HCT116 (cell line): Measurements from ENCODE around the gene FAM162B. TPM values are rescaled to one million over a fixed set of nuclear protein-coding genes. Genes with fewer than 3 reads are reported as not detected.

Experiments used
- ATAC-seq: fragments of 200-7000 bp; cut with Tn5 transposase; 2 replicates; pipeline ENCODE4 v1.9.1; 2020; ENCODE audit warnings: mild to moderate bottlenecking, moderate library complexity
- Bru-seq: library from RNA; stranded (reverse); fragments of 400-500 nt; gene quantifications from one replicate; lab custom pipeline; 2021; lab: Mats Ljungman, UMichigan
- BruChase-seq, 2 experiments: library from RNA; stranded (reverse); fragments of 400-500 nt; gene quantifications; one replicate each; lab custom pipeline; 2021; lab: Mats Ljungman, UMichigan
- BruUV-seq: library from RNA; stranded (reverse); fragments of 400-500 nt; replicated peaks from 2 replicates; lab custom pipeline; 2021; lab: Mats Ljungman, UMichigan
- CTCF ChIA-PET: fragments of 300-600 bp; sonication (Branson Sonifier 250); formaldehyde crosslinking; loops from one replicate; lab custom pipeline; 2021; ENCODE audit warnings: antibody characterized with exemption; lab: Charles Lee
- POLR2A ChIA-PET: fragments of 300-600, 350-600 bp; sonication (Branson Sonifier 250); formaldehyde crosslinking; loops from one replicate; lab custom pipeline; 2021; ENCODE audit warnings: antibody characterized with exemption; lab: Charles Lee
- RAD21 ChIA-PET, 2 experiments: fragments of 300-600 bp; sonication (Branson Sonifier 250); formaldehyde crosslinking; loops; one replicate each; lab custom pipeline; 2023; ENCODE audit warnings: low total read pairs in 2 of 2; ENCODE audit not compliant: uncharacterized antibody in 2 of 2, unreplicated experiment in 2 of 2, low non-redundant PET in 1 of 2; lab: Charles Lee
- DNase-seq: peaks from one replicate; pipeline ENCODE4 v3.0.0-alpha.2; 2010; ENCODE audit warnings: low read depth, low spot score
- H2AFZ ChIP-seq: fragments of 200-600 bp; shearing (Covaris generic), sonication (generic); 2 replicates; pipeline ENCODE4 v1.6.1; 2017; ENCODE audit warnings: low read depth, mixed run types, mixed read lengths, antibody characterized with exemption, low read length; ENCODE audit not compliant: poor library complexity, severe bottlenecking
- H3K27ac ChIP-seq: 2 replicates; pipeline ENCODE4 v1.5.1; 2012; ENCODE audit warnings: low read depth, low read length
- H3K27me3 ChIP-seq: fragments of 200-600 bp; sonication (generic); 2 replicates; pipeline ENCODE4 v1.6.1; 2016; ENCODE audit warnings: mixed run types, low read length, mixed read lengths; ENCODE audit not compliant: insufficient read depth
- H3K36me3 ChIP-seq, 2 experiments: fragments of 200-500 bp in 1 of 2; fragments of 200-600 bp in 1 of 2; sonication (Bioruptor generic) in 1 of 2; sonication (generic) in 1 of 2; 2 replicates each; pipeline versions ENCODE4 v1.5.1 to v1.6.1; 2014 to 2016; ENCODE audit warnings: low read length in 2 of 2, inconsistent platforms in 1 of 2, mixed read lengths in 1 of 2, mixed run types in 1 of 2; ENCODE audit not compliant: insufficient read depth in 2 of 2, control insufficient read depth in 1 of 2
- H3K4me1 ChIP-seq, 2 experiments: fragments of 200-600 bp in 1 of 2; sonication (generic) in 1 of 2; 2 replicates each; pipeline versions ENCODE4 v1.5.1 to v1.6.1; 2012 to 2017; ENCODE audit warnings: low read length in 2 of 2, inconsistent platforms in 1 of 2, mild to moderate bottlenecking in 1 of 2, mixed read lengths in 1 of 2, mixed run types in 1 of 2, moderate library complexity in 1 of 2; ENCODE audit not compliant: insufficient read depth in 2 of 2, control insufficient read depth in 1 of 2
- H3K4me2 ChIP-seq: fragments of 200-600 bp; sonication (generic); 2 replicates; pipeline ENCODE4 v1.6.1; 2017; ENCODE audit warnings: mixed run types, low read length, mixed read lengths
- H3K4me3 ChIP-seq, 2 experiments: fragments of 200-600 bp in 1 of 2; sonication (generic) in 1 of 2; replicated peaks in 1 of 2; 2 replicates each; pipeline ENCODE4 v1.5.1; 2011 to 2016; ENCODE audit warnings: low read length in 2 of 2, control low read depth in 1 of 2, low read depth in 1 of 2, mild to moderate bottlenecking in 1 of 2, mixed read lengths in 1 of 2, mixed run types in 1 of 2
- H3K79me2 ChIP-seq: fragments of 200-600 bp; sonication (generic); 2 replicates; pipeline ENCODE4 v1.6.1; 2017; ENCODE audit warnings: mild to moderate bottlenecking, mixed run types, low read length, moderate library complexity, mixed read lengths; ENCODE audit not compliant: insufficient read depth
- H3K9ac ChIP-seq: fragments of 200-600 bp; sonication (generic); 2 replicates; pipeline ENCODE4 v1.6.1; 2016; ENCODE audit warnings: low read length, mixed read lengths
- H3K9me2 ChIP-seq: fragments of 200-600 bp; sonication (generic), shearing (Covaris generic); 2 replicates; pipeline ENCODE4 v1.6.1; 2017; ENCODE audit warnings: mixed run types, mild to moderate bottlenecking, moderate library complexity; ENCODE audit not compliant: insufficient read depth
- H3K9me3 ChIP-seq, 2 experiments: fragments of 200-500 bp in 1 of 2; fragments of 200-600 bp in 1 of 2; sonication (Bioruptor generic) in 1 of 2; sonication (generic) in 1 of 2; 2 replicates each; pipeline ENCODE4 v1.6.1; 2014 to 2017; ENCODE audit warnings: low read length in 2 of 2, mixed read lengths in 2 of 2, inconsistent platforms in 1 of 2, low read depth in 1 of 2, mild to moderate bottlenecking in 1 of 2, mixed run types in 1 of 2, moderate library complexity in 1 of 2; ENCODE audit not compliant: control insufficient read depth in 1 of 2, insufficient read depth in 1 of 2
- H4K20me1 ChIP-seq: fragments of 200-600 bp; sonication (generic), shearing (Covaris generic); 2 replicates; pipeline ENCODE4 v1.6.1; 2017; ENCODE audit warnings: mixed run types, mild to moderate bottlenecking, moderate library complexity; ENCODE audit not compliant: insufficient read depth
- CBX3 ChIP-seq: IDR thresholded peaks from 2 replicates; pipeline ENCODE4 v1.6.1; 2012; ENCODE audit warnings: low read depth
- EGR1 ChIP-seq: IDR thresholded peaks from 2 replicates; pipeline ENCODE4 v1.6.1; 2012; ENCODE audit warnings: low read depth
- ELF1 ChIP-seq: IDR thresholded peaks from 2 replicates; pipeline ENCODE4 v1.6.1; 2012; ENCODE audit warnings: low read depth, borderline replicate concordance
- EZH2 ChIP-seq: fragments of 200-600 bp; sonication (generic); IDR thresholded peaks from 2 replicates; pipeline ENCODE4 v1.6.1; 2017; ENCODE audit warnings: antibody characterized with exemption, mixed run types
- FOSL1 ChIP-seq: IDR thresholded peaks from 2 replicates; pipeline ENCODE4 v1.6.1; 2012; ENCODE audit warnings: low read depth
- JUND ChIP-seq: IDR thresholded peaks from 2 replicates; pipeline ENCODE4 v1.6.1; 2012
- MAX ChIP-seq: IDR thresholded peaks from 2 replicates; pipeline ENCODE4 v1.6.1; 2012
- POLR2AphosphoS5 ChIP-seq: IDR thresholded peaks from 2 replicates; pipeline ENCODE4 v1.6.1; 2011; ENCODE audit warnings: mild to moderate bottlenecking, low read depth, low read length, moderate library complexity
- RAD21 ChIP-seq: IDR thresholded peaks from 2 replicates; pipeline ENCODE4 v1.6.1; 2012; ENCODE audit warnings: low read depth, mild to moderate bottlenecking
- REST ChIP-seq: IDR thresholded peaks from 2 replicates; pipeline ENCODE4 v1.6.1; 2012; ENCODE audit warnings: low read depth
- SIN3A ChIP-seq: IDR thresholded peaks from 2 replicates; pipeline ENCODE4 v1.6.1; 2012; ENCODE audit warnings: low read depth
- SP1 ChIP-seq: IDR thresholded peaks from 2 replicates; pipeline ENCODE4 v1.6.1; 2012; ENCODE audit warnings: low read depth
- SRF ChIP-seq: IDR thresholded peaks from 2 replicates; pipeline ENCODE4 v1.6.1; 2012; ENCODE audit warnings: low read depth
- TCF7L2 ChIP-seq: IDR thresholded peaks from 2 replicates; pipeline ENCODE4 v1.7.0; 2011; ENCODE audit warnings: borderline replicate concordance, inconsistent platforms; ENCODE audit not compliant: insufficient read depth, insufficient read length; ENCODE audit errors: extremely low read depth
- YY1 ChIP-seq: IDR thresholded peaks from 2 replicates; pipeline ENCODE4 v1.6.1; 2011; ENCODE audit warnings: low read length, low read depth, moderate library complexity, mild to moderate bottlenecking; ENCODE audit not compliant: insufficient replicate concordance; ENCODE audit errors: extremely low read depth
- ZBTB33 ChIP-seq: IDR thresholded peaks from 2 replicates; pipeline ENCODE4 v1.6.1; 2011; ENCODE audit warnings: mild to moderate bottlenecking, low read length, moderate library complexity; ENCODE audit not compliant: insufficient replicate concordance; ENCODE audit errors: extremely low read depth
- ZNF274 ChIP-seq: fragments of 200-500 bp; sonication (Bioruptor generic); IDR thresholded peaks from 2 replicates; pipeline ENCODE4 v1.6.1; 2014; ENCODE audit warnings: mild to moderate bottlenecking, low read depth, low read length, inconsistent platforms
- intact Hi-C: fragments of 100-400 bp; cut with micrococcal nuclease; formaldehyde crosslinking; loops from 2 replicates; pipeline ENCODE4 v1.10.0; 2022
- long read RNA-seq: library from polyadenylated mRNA; unstranded; transcript quantifications from one replicate; pipeline ENCODE4 v2.0.0, GENCODE V29; 2021; ENCODE audit not compliant: unreplicated experiment
- polyA plus RNA-seq: library from polyadenylated mRNA; unstranded; fragments of >200 nt; gene quantifications from 2 replicates; pipeline ENCODE4 v1.2.1, GENCODE V29; 2012; ENCODE audit warnings: missing spikeins
- total RNA-seq: library from RNA; stranded (reverse); gene quantifications from one replicate; pipeline ENCODE4 v1.2.1, GENCODE V29; 2021; ENCODE audit not compliant: unreplicated experiment
- TF ChIP-seq, protein P1 (sequence below), 3 experiments: fragments of 200-600 bp in 1 of 3; sonication (generic) in 1 of 3; IDR thresholded peaks in 2 of 3; conservative IDR thresholded peaks in 1 of 3; 2 replicates each; pipeline ENCODE4 v1.5.1; 2012 to 2017; ENCODE audit warnings: low read depth in 2 of 3, low read length in 2 of 3, antibody characterized with exemption in 1 of 3, borderline replicate concordance in 1 of 3, control low read depth in 1 of 3, mild to moderate bottlenecking in 1 of 3, mixed read lengths in 1 of 3, mixed run types in 1 of 3, moderate library complexity in 1 of 3; ENCODE audit not compliant: insufficient read depth in 1 of 3

FAM162B gene
- total RNA-seq (not detected), Bru-seq, nascent RNA (not detected), BruChase-seq, experiment 1, labeled RNA remaining after a 6-hour chase (not detected), BruChase-seq, experiment 2, labeled RNA remaining after a 2-hour chase (not detected)
- polyA plus RNA-seq: not detected in 2 replicates
- long read RNA-seq: 0 reads

DNA sequence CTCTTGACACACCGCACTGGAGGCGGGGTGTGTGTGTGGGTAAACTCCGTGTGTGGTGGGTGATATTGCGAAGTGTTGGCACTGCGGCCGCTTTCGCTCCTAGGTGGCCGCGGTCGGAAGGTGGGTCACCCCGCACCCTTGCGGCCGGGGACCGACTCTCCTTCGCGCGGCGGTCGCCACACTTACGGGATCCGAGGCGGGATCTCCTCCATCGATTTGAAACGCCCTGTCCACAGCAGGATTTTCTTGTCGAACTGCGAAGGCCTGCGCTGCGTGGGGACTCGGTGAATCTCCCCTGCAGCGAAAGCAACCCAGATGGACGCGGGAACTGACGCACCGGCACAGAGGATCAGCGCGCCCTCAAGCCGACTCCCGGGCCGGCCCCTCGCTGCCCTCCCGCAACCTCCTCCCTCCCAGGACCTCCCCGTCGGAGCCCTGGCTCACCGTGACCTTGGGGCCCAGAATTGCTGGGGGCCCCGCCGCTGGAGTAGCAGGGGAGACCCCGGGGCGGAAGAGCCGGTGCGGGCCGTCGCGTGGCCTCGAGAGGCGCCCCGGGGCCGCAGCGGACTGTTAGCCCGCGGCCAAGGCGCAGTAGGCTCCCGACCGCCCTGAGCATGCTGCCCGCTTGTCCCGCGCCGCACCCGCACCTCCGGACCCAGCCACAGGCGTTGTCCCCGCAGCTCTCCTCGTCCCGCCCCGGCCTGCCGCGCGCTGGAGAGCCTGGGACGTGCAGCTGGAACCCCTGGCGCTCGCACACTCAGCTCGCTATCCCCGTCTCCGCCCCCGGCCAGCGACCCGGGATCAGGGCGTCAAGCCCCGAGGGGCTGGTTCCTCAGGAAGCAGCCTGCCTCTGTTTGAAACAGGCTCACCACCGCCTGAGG lies at the start of gene FAM162B:
FAM162B (minus strand) TSS at position 759 of the 881 bp plus-strand sequence; CDS start at position 616, 143 bp downstream.
- ATAC-seq: no peak
- ChIA-PET CTCF (no interaction called here), POLR2A (no interaction called here), RAD21 (no interaction called here)
- H3K9me2 ChIP-seq: no peaks in the 10 kb centered on the region
- intact Hi-C loops: no loop called here
- no peaks in the 10 kb centered on the region for H3K27me3 ChIP-seq
- no peak within 1 kb of the TSS for H3K9ac ChIP-seq
- H3K4me2 ChIP-seq: no peak within 1 kb of the TSS
- TF ChIP-seq JUND (no peak), SIN3A (no peak), YY1 (no peak), FOSL1 (no peak), POLR2AphosphoS5 (no peak), SRF (no peak), EZH2 (no peak), ZBTB33 (no peak), REST (no peak), ELF1 (no peak), RAD21 (no peak), SP1 (no peak), EGR1 (no peak), CBX3 (no peak), ZNF274 (no peak), TCF7L2 (no peak), MAX (no peak)
- TF ChIP-seq, protein P1, sequence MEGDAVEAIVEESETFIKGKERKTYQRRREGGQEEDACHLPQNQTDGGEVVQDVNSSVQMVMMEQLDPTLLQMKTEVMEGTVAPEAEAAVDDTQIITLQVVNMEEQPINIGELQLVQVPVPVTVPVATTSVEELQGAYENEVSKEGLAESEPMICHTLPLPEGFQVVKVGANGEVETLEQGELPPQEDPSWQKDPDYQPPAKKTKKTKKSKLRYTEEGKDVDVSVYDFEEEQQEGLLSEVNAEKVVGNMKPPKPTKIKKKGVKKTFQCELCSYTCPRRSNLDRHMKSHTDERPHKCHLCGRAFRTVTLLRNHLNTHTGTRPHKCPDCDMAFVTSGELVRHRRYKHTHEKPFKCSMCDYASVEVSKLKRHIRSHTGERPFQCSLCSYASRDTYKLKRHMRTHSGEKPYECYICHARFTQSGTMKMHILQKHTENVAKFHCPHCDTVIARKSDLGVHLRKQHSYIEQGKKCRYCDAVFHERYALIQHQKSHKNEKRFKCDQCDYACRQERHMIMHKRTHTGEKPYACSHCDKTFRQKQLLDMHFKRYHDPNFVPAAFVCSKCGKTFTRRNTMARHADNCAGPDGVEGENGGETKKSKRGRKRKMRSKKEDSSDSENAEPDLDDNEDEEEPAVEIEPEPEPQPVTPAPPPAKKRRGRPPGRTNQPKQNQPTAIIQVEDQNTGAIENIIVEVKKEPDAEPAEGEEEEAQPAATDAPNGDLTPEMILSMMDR (IDR thresholded peaks at IDR 0.05 in 2 of 3, conservative IDR thresholded peaks at IDR 0.05 in 1 of 3; ENCODE audit: borderline replicate concordance in 1 of 3, insufficient read depth in 1 of 3, low read depth in 2 of 3, low read length in 2 of 3): no peak
- no peak within 1 kb of the TSS for H3K27ac ChIP-seq
- no peaks in the 10 kb centered on the region for H4K20me1 ChIP-seq
- DNase-seq: no peak
- H3K4me1 ChIP-seq: no peaks in the 10 kb centered on the region
- H3K36me3 ChIP-seq: no peaks in the 10 kb centered on the region
- no peaks in the 10 kb centered on the region for H3K79me2 ChIP-seq
- BruUV-seq: no TSS peak
- H3K4me3 ChIP-seq: no peak within 1 kb of the TSS
- no peaks in the 10 kb centered on the region for H3K9me3 ChIP-seq
- H2AFZ ChIP-seq: no peak within 1 kb of the TSS
